ENCODE results near the gene ZSWIM4. TPM values are rescaled to one million over a fixed set of nuclear protein-coding genes. Genes with fewer than 3 reads are reported as not detected.

Gene ZSWIM4
- total and polyA plus RNA-seq, 10 of the 15 experiments (the other 5 are each of a cell fraction or from before 2014, with no cell fraction given), result 0.73 to 11.1 (median 1.8) TPM; not detected in 2

- TF ChIP-seq ATF7 (IDR thresholded peaks at IDR 0.05; ENCODE audit: low read depth), result peak; percentile 94
- TF ChIP-seq ZBTB40 (IDR thresholded peaks at IDR 0.05; ENCODE audit: borderline replicate concordance), result 0 out of 2 replicates have a peak, but pooled peaks have one; percentile 13
- no peak for TF ChIP-seq HDAC6 (IDR thresholded peaks at IDR 0.05; ENCODE audit: unreplicated experiment)
- TF ChIP-seq ESRRA (IDR thresholded peaks at IDR 0.05; ENCODE audit: low read length), result no peak; the same call in 1 of the 2 replicates
- no peak for TF ChIP-seq ATF3 (IDR thresholded peaks at IDR 0.05; ENCODE audit: borderline replicate concordance, extremely low read depth, low read depth, low read length)
Measured at GRCh38 chr19:13846557-13847406, 51.5 kb downstream of the ZSWIM4 start (continued).

Data from GM12878 (cell line).